Mesenchymal stem cell (in vitro differentiated cells and primary cell): ENCODE data around the gene CACNA1E.
A peak's percentile ranks its signal among the peaks of the same experiment; 100 is the strongest.

Experiments
- DNase-seq: peaks from one replicate; pipeline ENCODE4 v3.0.0-alpha.2; 2013
- H2AFZ ChIP-seq: one replicate; pipeline ENCODE4 v1.6.1; 2013; ENCODE audit warnings: low read depth, mild to moderate bottlenecking, control low read depth, inconsistent platforms, low read length, moderate library complexity
- H2AK5ac ChIP-seq: 2 replicates; pipeline ENCODE4 v1.6.1; 2013; ENCODE audit warnings: low read length, moderate library complexity, mild to moderate bottlenecking, inconsistent platforms; ENCODE audit not compliant: severe bottlenecking
- H2BK120ac ChIP-seq: one replicate; pipeline ENCODE4 v1.6.1; 2013; ENCODE audit warnings: low read depth, mild to moderate bottlenecking, inconsistent platforms, low read length, moderate library complexity
- H2BK12ac ChIP-seq, 2 experiments: one replicate each; pipeline ENCODE4 v1.6.1; 2013; ENCODE audit warnings: inconsistent platforms in 2 of 2, low read length in 2 of 2, mild to moderate bottlenecking in 2 of 2, moderate library complexity in 2 of 2, control low read depth in 1 of 2
- H2BK15ac ChIP-seq: one replicate; pipeline ENCODE4 v1.6.1; 2013; ENCODE audit warnings: mild to moderate bottlenecking, low read depth, inconsistent platforms; ENCODE audit not compliant: poor library complexity, severe bottlenecking
- H2BK5ac ChIP-seq: 2 replicates; pipeline ENCODE4 v1.6.1; 2013; ENCODE audit warnings: low read depth, mild to moderate bottlenecking, low read length, control low read depth, inconsistent platforms; ENCODE audit not compliant: poor library complexity, severe bottlenecking
- H3K14ac ChIP-seq, 2 experiments: one replicate each; pipeline ENCODE4 v1.6.1; 2013; ENCODE audit warnings: inconsistent platforms in 2 of 2, low read length in 2 of 2, control low read depth in 1 of 2, mild to moderate bottlenecking in 1 of 2, moderate library complexity in 1 of 2
- H3K18ac ChIP-seq, 2 experiments: one replicate each; pipeline ENCODE4 v1.6.1; 2013; ENCODE audit warnings: inconsistent platforms in 2 of 2, low read length in 2 of 2, control low read depth in 1 of 2, low read depth in 1 of 2, mild to moderate bottlenecking in 1 of 2
- H3K23ac ChIP-seq, 2 experiments: one replicate each; pipeline ENCODE4 v1.6.1; 2013; ENCODE audit warnings: inconsistent platforms in 2 of 2, low read length in 2 of 2, mild to moderate bottlenecking in 2 of 2, moderate library complexity in 2 of 2, control low read depth in 1 of 2
- H3K27ac ChIP-seq: 2 replicates; pipeline ENCODE4 v1.5.1; 2013; ENCODE audit warnings: mild to moderate bottlenecking, moderate library complexity, low read length, control low read depth, inconsistent platforms; ENCODE audit not compliant: poor library complexity, severe bottlenecking
- H3K27me3 ChIP-seq, 2 experiments: 2 replicates each; pipeline versions ENCODE4 v1.6.1 to v1.7.0; 2013; ENCODE audit warnings: low read length in 2 of 2, mild to moderate bottlenecking in 2 of 2, moderate library complexity in 2 of 2, control low read depth in 1 of 2, inconsistent platforms in 1 of 2; ENCODE audit not compliant: control insufficient read depth in 1 of 2, insufficient read depth in 1 of 2
- H3K36me3 ChIP-seq, 2 experiments: 2 replicates each; pipeline versions ENCODE4 v1.6.1 to v1.7.0; 2013; ENCODE audit warnings: low read length in 2 of 2, control low read depth in 1 of 2, inconsistent platforms in 1 of 2, low read depth in 1 of 2, mild to moderate bottlenecking in 1 of 2; ENCODE audit not compliant: insufficient read depth in 2 of 2, control insufficient read depth in 1 of 2
- H3K4ac ChIP-seq, 2 experiments: one replicate each; pipeline ENCODE4 v1.6.1; 2013; ENCODE audit warnings: inconsistent platforms in 2 of 2, low read length in 2 of 2, mild to moderate bottlenecking in 2 of 2, moderate library complexity in 2 of 2, control low read depth in 1 of 2, low read depth in 1 of 2
- H3K4me1 ChIP-seq: 2 replicates; pipeline ENCODE4 v1.6.1; 2013; ENCODE audit warnings: low read depth, low read length, control low read depth; ENCODE audit not compliant: control insufficient read depth, insufficient read depth
- H3K4me2 ChIP-seq: 2 replicates; pipeline ENCODE4 v1.6.1; 2013; ENCODE audit warnings: low read length, mild to moderate bottlenecking, inconsistent platforms; ENCODE audit not compliant: poor library complexity, severe bottlenecking
- H3K4me3 ChIP-seq, 2 experiments: 2 replicates each; pipeline versions ENCODE4 v1.5.1 to v1.7.0; 2013; ENCODE audit warnings: low read length in 2 of 2, mild to moderate bottlenecking in 2 of 2, control low read depth in 1 of 2, low read depth in 1 of 2; ENCODE audit not compliant: insufficient read depth in 1 of 2
- H3K79me1 ChIP-seq: replicated peaks from 2 replicates; pipeline ENCODE4 v1.6.1; 2013; ENCODE audit warnings: mild to moderate bottlenecking, control low read depth, low read length, inconsistent platforms; ENCODE audit not compliant: poor library complexity, severe bottlenecking
- H3K9ac ChIP-seq: 2 replicates; pipeline ENCODE4 v1.7.0; 2013; ENCODE audit warnings: mild to moderate bottlenecking, low read length, moderate library complexity
- H3K9me3 ChIP-seq: 2 replicates; pipeline ENCODE4 v1.7.0; 2013; ENCODE audit warnings: mild to moderate bottlenecking, low read length; ENCODE audit not compliant: control insufficient read depth
- H4K8ac ChIP-seq: one replicate; pipeline ENCODE4 v1.6.1; 2013; ENCODE audit warnings: inconsistent platforms, mild to moderate bottlenecking, low read length, moderate library complexity
- H4K91ac ChIP-seq: one replicate; pipeline ENCODE4 v1.6.1; 2013; ENCODE audit warnings: mild to moderate bottlenecking, low read length, inconsistent platforms
- WGBS: methylation state at CpG from one replicate; pipeline ENCODE4 v1.1.7; 2013; ENCODE audit warnings: mixed read lengths; 5-methylcytosine and 5-hydroxymethylcytosine counted together

The CACNA1E gene

DNA sequence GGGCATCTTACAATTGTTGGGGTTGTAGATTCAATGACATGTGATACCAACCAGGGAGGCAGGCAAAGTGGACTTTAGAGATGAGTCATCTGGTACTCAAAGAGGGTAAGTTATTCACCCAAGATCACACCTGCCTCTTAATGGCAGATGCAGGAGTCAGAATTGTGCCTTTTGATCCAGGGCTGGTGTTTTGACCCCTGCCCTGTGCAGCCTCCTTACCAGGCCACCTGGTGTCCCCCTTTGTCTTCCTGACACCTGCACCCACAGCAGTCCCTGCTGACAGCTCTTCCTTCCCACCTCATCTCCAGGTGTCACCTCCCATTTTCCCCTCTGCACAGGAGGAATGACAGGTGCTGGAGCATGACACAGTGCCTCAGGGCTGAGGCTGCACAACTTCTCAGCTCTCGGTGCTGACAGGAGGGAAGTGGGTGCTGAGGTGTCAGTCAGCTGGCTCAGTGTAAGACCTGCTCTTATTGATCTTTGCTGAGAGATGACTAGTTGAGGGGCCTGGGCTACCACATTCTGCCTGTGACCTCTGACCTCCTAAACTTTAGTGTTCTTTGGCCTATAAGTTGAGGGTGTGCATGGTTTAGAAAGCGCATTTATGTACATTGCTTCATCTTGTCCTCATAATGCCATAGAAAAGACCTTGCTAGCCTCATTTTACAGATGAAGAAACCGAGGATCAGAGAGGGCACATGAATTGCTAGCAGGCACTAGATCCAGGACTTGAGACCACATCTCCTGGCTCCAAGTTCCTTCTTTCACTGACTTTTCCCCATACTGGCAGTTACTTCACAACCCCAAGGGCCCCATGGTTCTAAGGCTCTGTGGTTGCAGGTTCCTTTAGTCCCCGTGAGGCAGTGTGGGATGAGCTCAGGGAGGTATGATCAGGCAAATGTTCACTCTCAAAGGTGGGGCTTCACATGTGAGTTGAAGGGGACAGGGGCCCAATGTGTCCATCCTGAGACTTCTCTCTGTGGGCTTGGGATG lies 31.3 kb downstream of the CACNA1E start:
- Histone ChIP-seq H3K4me3 (no peak overlapping the region), H3K23ac (no peak overlapping the region)

DNA sequence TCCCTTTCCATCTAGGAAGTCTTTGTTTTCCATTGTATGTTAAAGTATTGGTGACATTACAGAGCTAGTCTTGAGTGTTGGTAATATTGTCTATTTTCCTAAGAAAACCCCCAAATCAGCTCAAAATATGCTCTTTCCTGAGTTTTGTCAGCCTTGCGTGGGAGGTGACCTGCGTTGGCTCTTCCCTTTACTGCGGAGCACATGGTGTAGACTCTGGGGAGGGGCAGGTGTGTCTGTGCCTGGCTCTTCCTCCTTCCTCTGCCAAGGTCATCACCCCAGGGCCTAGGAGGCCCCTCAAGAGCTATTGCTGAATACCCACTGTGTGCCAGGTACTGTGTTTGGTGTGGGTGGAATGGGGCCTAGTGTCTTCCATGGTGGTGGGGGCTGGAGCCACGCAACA lies 33.4 kb downstream of the CACNA1E start:
- H3K27me3 ChIP-seq: peaks cover 0 to 39% of the 10 kb centered on the region in 2 experiments
- H4K8ac ChIP-seq: no peak overlapping the region
- no peak overlapping the region for H2BK12ac ChIP-seq
- no peak overlapping the region for H2BK15ac ChIP-seq
- no peak overlapping the region for H3K27ac ChIP-seq
- WGBS: 93% methylated on average over 4 of the region's 4 CpGs
- no peaks in the 10 kb centered on the region for H3K4me1 ChIP-seq
- no peak overlapping the region for H3K14ac ChIP-seq
- no peak overlapping the region for H2AK5ac ChIP-seq
- no peak overlapping the region for H3K4ac ChIP-seq
- no peak overlapping the region for H2BK5ac ChIP-seq
- H3K23ac ChIP-seq: no peak overlapping the region
- no peak overlapping the region for H2BK120ac ChIP-seq
- H2AFZ ChIP-seq: no peak overlapping the region
- no peak overlapping the region for H3K4me3 ChIP-seq
- no peak overlapping the region for H3K18ac ChIP-seq
- H3K4me2 ChIP-seq: no peak overlapping the region
- no peaks in the 10 kb centered on the region for H3K9me3 ChIP-seq
- DNase-seq: no peak
- no peak overlapping the region for H4K91ac ChIP-seq
- no peaks in the 10 kb centered on the region for H3K36me3 ChIP-seq
- no peaks in the 10 kb centered on the region for H3K79me1 ChIP-seq
- H3K9ac ChIP-seq: no peak overlapping the region

More for the DNA sequence above, 31.3 kb downstream of the CACNA1E start:
- no peak overlapping the region for H2BK15ac ChIP-seq
- no peak overlapping the region for H3K14ac ChIP-seq
- H3K4ac ChIP-seq: no peak overlapping the region
- DNase-seq: no peak
- no peak overlapping the region for H2BK120ac ChIP-seq
- no peak overlapping the region for H2BK5ac ChIP-seq
- WGBS: 70% methylated on average over 4 of the region's 4 CpGs
- H2AFZ ChIP-seq: no peak overlapping the region
- H3K4me2 ChIP-seq: no peak overlapping the region
- H3K36me3 ChIP-seq: no peaks in the 10 kb centered on the region
- H3K79me1 ChIP-seq: no peaks in the 10 kb centered on the region
- H3K9ac ChIP-seq: no peak overlapping the region
- H2AK5ac ChIP-seq: no peak overlapping the region
- H3K9me3 ChIP-seq: no peaks in the 10 kb centered on the region
- H4K91ac ChIP-seq: peak overlapping the region; percentile 25
- H4K8ac ChIP-seq: no peak overlapping the region
- H3K27me3 ChIP-seq: peaks cover 0 to 58% of the 10 kb centered on the region in 2 experiments
- H3K4me1 ChIP-seq: no peaks in the 10 kb centered on the region
- H2BK12ac ChIP-seq: no peak overlapping the region
- no peak overlapping the region for H3K18ac ChIP-seq
- H3K27ac ChIP-seq: no peak overlapping the region

DNA sequence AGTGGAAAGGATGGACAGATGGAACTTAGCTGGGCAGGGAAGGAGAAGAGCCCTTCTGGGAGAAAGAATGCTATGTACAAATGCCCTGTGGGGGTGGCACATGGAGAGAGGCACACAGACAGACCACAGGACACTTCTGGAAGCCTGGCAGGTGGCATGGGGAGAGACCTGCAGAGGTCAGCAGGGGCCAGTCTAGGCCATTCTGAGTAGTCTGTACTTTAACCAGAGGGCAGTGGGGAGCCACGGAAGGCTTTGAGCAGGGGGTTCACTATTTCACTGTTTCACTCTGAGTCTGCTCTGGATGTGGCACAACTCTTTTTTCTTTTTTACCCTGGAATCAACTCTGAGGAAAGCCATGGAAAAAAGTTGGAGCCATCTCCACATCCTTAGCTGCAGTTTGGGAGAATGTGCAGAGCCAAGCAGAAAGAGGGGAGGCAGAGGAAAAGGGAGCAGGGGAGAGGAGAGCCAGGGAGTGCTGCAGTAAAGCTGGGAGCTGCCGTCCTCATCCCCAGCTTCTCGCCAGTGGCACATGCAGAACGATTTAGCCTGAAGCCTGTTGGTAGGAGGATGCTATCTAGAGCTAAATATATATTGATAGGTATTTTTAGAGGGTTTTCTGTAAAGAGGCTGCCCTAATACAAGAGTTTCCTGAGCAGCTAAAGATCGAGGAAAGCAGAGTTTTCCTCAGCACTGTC lies 34.0 kb downstream of the CACNA1E start:
- no peak overlapping the region for H3K14ac ChIP-seq
- H3K4me2 ChIP-seq: no peak overlapping the region
- no peaks in the 10 kb centered on the region for H3K36me3 ChIP-seq
- H2AK5ac ChIP-seq: no peak overlapping the region
- no peak overlapping the region for H4K91ac ChIP-seq
- H2BK5ac ChIP-seq: no peak overlapping the region
- DNase-seq: no peak
- H3K9me3 ChIP-seq: no peaks in the 10 kb centered on the region
- H3K4me3 ChIP-seq: no peak overlapping the region
- no peak overlapping the region for H3K18ac ChIP-seq
- H3K27ac ChIP-seq: no peak overlapping the region
- H3K4ac ChIP-seq: no peak overlapping the region
- H2BK12ac ChIP-seq: no peak overlapping the region
- H3K9ac ChIP-seq: no peak overlapping the region
- peak overlapping the region; percentile 32 for H2AFZ ChIP-seq
- no peak overlapping the region for H2BK15ac ChIP-seq
- H3K23ac ChIP-seq: no peak overlapping the region
- no peaks in the 10 kb centered on the region for H3K79me1 ChIP-seq
- peaks cover 0 to 36% of the 10 kb centered on the region in 2 experiments for H3K27me3 ChIP-seq
- no peak overlapping the region for H4K8ac ChIP-seq
- no peaks in the 10 kb centered on the region for H3K4me1 ChIP-seq
- no peak overlapping the region for H2BK120ac ChIP-seq
- 49% methylated on average over 5 of the region's 5 CpGs for WGBS

DNA sequence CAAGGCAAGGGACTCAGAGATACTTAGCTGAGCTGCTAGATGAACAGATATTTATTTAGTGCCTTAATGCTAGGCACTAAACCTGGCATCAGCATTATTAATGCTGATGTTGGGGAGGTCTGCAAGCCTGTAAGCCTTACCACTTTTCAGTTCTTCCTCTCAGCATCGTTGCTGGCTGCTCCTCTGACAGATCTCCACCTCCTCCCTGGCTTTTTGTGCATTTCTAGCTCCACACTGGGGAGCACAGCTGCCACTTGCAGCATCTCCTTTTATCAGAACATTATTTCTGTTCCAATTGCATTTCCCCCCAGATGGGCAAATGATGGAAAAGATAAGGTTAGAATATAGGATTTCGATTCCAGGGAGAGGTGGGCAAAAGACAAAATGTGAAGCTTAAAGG lies 34.8 kb downstream of the CACNA1E start:
- WGBS: 44% methylated on average over 2 of the region's 2 CpGs
- no peak for DNase-seq
- Histone ChIP-seq H3K4ac (no peak overlapping the region), H3K18ac (no peak overlapping the region), H3K4me1 (no peaks in the 10 kb centered on the region), H2BK5ac (no peak overlapping the region), H4K8ac (no peak overlapping the region), H3K79me1 (no peaks in the 10 kb centered on the region), H3K4me3 (no peak overlapping the region), H2BK12ac (no peak overlapping the region), H2BK15ac (no peak overlapping the region), H3K14ac (no peak overlapping the region), H3K9ac (no peak overlapping the region), H3K23ac (no peak overlapping the region), H3K4me2 (no peak overlapping the region), H3K36me3 (no peaks in the 10 kb centered on the region), H3K9me3 (no peaks in the 10 kb centered on the region), H4K91ac (no peak overlapping the region), H3K27me3 (peaks cover 0 to 34% of the 10 kb centered on the region in 2 experiments), H2AK5ac (no peak overlapping the region), H2BK120ac (no peak overlapping the region), H3K27ac (no peak overlapping the region), H2AFZ (no peak overlapping the region)
